CD14-positive monocyte (primary cell): ENCODE measurements around the gene BCL2L2. TPM values are rescaled to one million over a fixed set of nuclear protein-coding genes. Genes with fewer than 3 reads are reported as not detected.

Source experiments
- DNase-seq, 3 donors: peaks; one replicate each; pipeline ENCODE4 v3.0.0-alpha.2; 2011 to 2022
- H2AFZ ChIP-seq: 2 replicates; pipeline ENCODE4 v1.6.0; 2012; ENCODE audit warnings: mild to moderate bottlenecking, low read depth, low read length, inconsistent platforms; ENCODE audit not compliant: insufficient read depth, poor library complexity, severe bottlenecking
- H3K27ac ChIP-seq, 2 donors: 1 replicate in 1 of 2; 2 replicates in 1 of 2; pipeline ENCODE4 v1.5.1; 2012 to 2013; ENCODE audit warnings: low read length in 2 of 2, control low read depth in 1 of 2, inconsistent platforms in 1 of 2, low read depth in 1 of 2, mild to moderate bottlenecking in 1 of 2
- H3K27me3 ChIP-seq, 2 donors: one replicate each; pipeline versions ENCODE4 v1.6.0 to v1.6.1; 2011 to 2013; ENCODE audit warnings: low read length in 2 of 2; ENCODE audit not compliant: control insufficient read depth in 2 of 2, insufficient read depth in 2 of 2
- H3K36me3 ChIP-seq, 2 donors: replicated peaks in 1 of 2; 1 replicate in 1 of 2; 2 replicates in 1 of 2; pipeline versions ENCODE4 v1.5.1 to v1.6.1; 2012 to 2013; ENCODE audit warnings: low read length in 2 of 2, control low read depth in 1 of 2, inconsistent platforms in 1 of 2, mild to moderate bottlenecking in 1 of 2; ENCODE audit not compliant: insufficient read depth in 2 of 2, control insufficient read depth in 1 of 2
- H3K4me1 ChIP-seq, 2 donors: 1 replicate in 1 of 2; 2 replicates in 1 of 2; pipeline versions ENCODE4 v1.5.1 to v1.6.1; 2012 to 2013; ENCODE audit warnings: low read length in 2 of 2, control low read depth in 1 of 2, inconsistent platforms in 1 of 2, mild to moderate bottlenecking in 1 of 2, moderate library complexity in 1 of 2; ENCODE audit not compliant: insufficient read depth in 2 of 2, control insufficient read depth in 1 of 2
- H3K4me2 ChIP-seq: replicated peaks from 2 replicates; pipeline ENCODE3; 2012; ENCODE audit warnings: low read length, moderate library complexity, mild to moderate bottlenecking; ENCODE audit not compliant: poor library complexity, severe bottlenecking; ENCODE audit errors: extremely low read depth
- H3K4me3 ChIP-seq, 3 experiments: fragments of 200-600 bp in 1 of 3; sonication (generic) in 1 of 3; replicated peaks in 1 of 3; 1 replicate in 2 of 3; 2 replicates in 1 of 3; pipeline ENCODE4 v1.5.1; 2011 to 2013; ENCODE audit warnings: low read length in 3 of 3, mild to moderate bottlenecking in 3 of 3, control low read depth in 2 of 3, low read depth in 2 of 3, inconsistent platforms in 1 of 3, moderate library complexity in 1 of 3
- H3K79me2 ChIP-seq: 2 replicates; pipeline ENCODE4 v1.6.0; 2012; ENCODE audit warnings: mild to moderate bottlenecking, control low read depth, inconsistent platforms, low read length, moderate library complexity; ENCODE audit not compliant: insufficient read depth
- H3K9ac ChIP-seq: 2 replicates; pipeline ENCODE4 v1.6.0; 2017; ENCODE audit warnings: low read length, mild to moderate bottlenecking; ENCODE audit not compliant: insufficient read depth, poor library complexity, severe bottlenecking
- H3K9me3 ChIP-seq, 2 donors: replicated peaks in 1 of 2; 1 replicate in 1 of 2; 2 replicates in 1 of 2; pipeline versions ENCODE4 v1.5.1 to v1.6.1; 2012 to 2013; ENCODE audit warnings: low read length in 2 of 2, control low read depth in 1 of 2; ENCODE audit not compliant: control insufficient read depth in 1 of 2, insufficient read depth in 1 of 2
- H4K20me1 ChIP-seq: 2 replicates; pipeline ENCODE4 v1.6.0; 2012; ENCODE audit warnings: mild to moderate bottlenecking, low read length, control low read depth, moderate library complexity; ENCODE audit not compliant: insufficient read depth
- H3K27ac Mint-ChIP-seq, 7 donors: one replicate each; pipeline ENCODE4 v1.8.0; 2020; ENCODE audit warnings: mild to moderate bottlenecking in 7 of 7, mixed read lengths in 7 of 7, moderate library complexity in 6 of 7, inconsistent platforms in 2 of 7
- H3K27me3 Mint-ChIP-seq, 3 donors: one replicate each; pipeline ENCODE4 v1.8.0; 2021 to 2022; ENCODE audit warnings: low read depth in 3 of 3, mild to moderate bottlenecking in 3 of 3, mixed read lengths in 3 of 3, moderate library complexity in 3 of 3, inconsistent platforms in 1 of 3
- H3K36me3 Mint-ChIP-seq, 2 donors: one replicate each; pipeline ENCODE4 v1.8.0; 2020; ENCODE audit warnings: mixed read lengths in 2 of 2, inconsistent platforms in 1 of 2, mild to moderate bottlenecking in 1 of 2
- H3K4me1 Mint-ChIP-seq: one replicate; pipeline ENCODE4 v1.8.0; 2020; ENCODE audit warnings: mild to moderate bottlenecking, mixed read lengths
- H3K4me3 Mint-ChIP-seq, 2 donors: one replicate each; pipeline ENCODE4 v1.8.0; 2020; ENCODE audit warnings: mild to moderate bottlenecking in 2 of 2, mixed read lengths in 2 of 2, moderate library complexity in 1 of 2
- H3K9me3 Mint-ChIP-seq, 7 donors: one replicate each; pipeline ENCODE4 v1.8.0; 2020 to 2022; ENCODE audit warnings: mixed read lengths in 7 of 7, mild to moderate bottlenecking in 6 of 7, moderate library complexity in 6 of 7, inconsistent platforms in 2 of 7
- WGBS: methylation state at CpG from one replicate; pipeline ENCODE4 v1.1.5; 2013; ENCODE audit warnings: missing lambda C conversion rate; ENCODE audit not compliant: insufficient coverage; 5-methylcytosine and 5-hydroxymethylcytosine counted together
- intact Hi-C, 2 donors: fragments of 100-400 bp; cut with micrococcal nuclease; formaldehyde crosslinking; loops; one replicate each; pipeline versions ENCODE4 v1.15.0 to v1.15.1; 2023
- polyA plus RNA-seq, 3 donors: library from polyadenylated mRNA; depleted of rRNA in 1 of 3; unstranded in 2 of 3; stranded (reverse) in 1 of 3; fragments of 300-500 nt in 2 of 3; fragments of >200 nt in 1 of 3; fragmentation: Illumina TruSeq in 2 of 3; gene quantifications; 1 replicate in 2 of 3; 2 replicates in 1 of 3; pipeline ENCODE4 v1.2.3, GENCODE V29; 2012 to 2021
- TF ChIP-seq, protein P1 (sequence below): fragments of 200-600 bp; IDR thresholded peaks from one replicate; pipeline ENCODE4 v1.8.0; 2022; ENCODE audit warnings: antibody characterized with exemption, mild to moderate bottlenecking

The BCL2L2 gene
- polyA plus RNA-seq, 3 donors, result 0.90 to 23.7 (median 1.4) TPM

DNA sequence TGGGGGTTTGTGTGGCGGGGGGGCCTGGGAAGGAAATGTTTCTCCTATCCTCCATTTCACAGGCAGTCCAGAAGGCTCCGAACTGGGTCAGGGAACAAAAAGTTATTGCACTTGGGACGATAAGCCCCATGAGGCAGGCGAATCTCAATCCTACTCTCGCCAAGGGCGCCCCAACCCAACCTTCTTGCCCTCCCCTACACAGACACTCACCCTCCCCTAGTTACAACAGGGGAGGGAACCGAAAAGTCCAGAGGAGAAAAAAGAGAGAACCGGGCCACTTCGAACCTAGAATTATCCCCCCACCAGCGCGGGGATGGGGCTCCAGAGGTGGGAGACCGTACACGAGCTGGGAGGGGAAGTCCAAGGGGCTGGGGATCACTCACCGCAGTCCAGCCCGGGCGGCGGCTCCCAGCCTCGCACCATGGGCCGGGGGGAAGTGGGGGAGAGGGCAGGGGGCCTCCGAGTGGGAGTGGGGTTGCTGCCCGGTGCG, 21.1 kb upstream of the BCL2L2 start:
- H4K20me1 ChIP-seq, result no peaks in the 10 kb centered on the region
- H3K9ac ChIP-seq, result peak overlapping the region; percentile 92
- H2AFZ ChIP-seq, result peak overlapping the region; percentile 93
- peak overlapping the region; percentile 42 to 91 for H3K27ac ChIP-seq
- peak overlapping the region; percentile 95 for H3K4me2 ChIP-seq
- peaks cover 0 to 2% (median 0%) of the 10 kb centered on the region in 3 donors for H3K27me3 Mint-ChIP-seq
- H3K4me3 ChIP-seq, result peak overlapping the region; percentile 70 to 94 (median 89)
- DNase-seq, result no peak
- TF ChIP-seq, protein P1, sequence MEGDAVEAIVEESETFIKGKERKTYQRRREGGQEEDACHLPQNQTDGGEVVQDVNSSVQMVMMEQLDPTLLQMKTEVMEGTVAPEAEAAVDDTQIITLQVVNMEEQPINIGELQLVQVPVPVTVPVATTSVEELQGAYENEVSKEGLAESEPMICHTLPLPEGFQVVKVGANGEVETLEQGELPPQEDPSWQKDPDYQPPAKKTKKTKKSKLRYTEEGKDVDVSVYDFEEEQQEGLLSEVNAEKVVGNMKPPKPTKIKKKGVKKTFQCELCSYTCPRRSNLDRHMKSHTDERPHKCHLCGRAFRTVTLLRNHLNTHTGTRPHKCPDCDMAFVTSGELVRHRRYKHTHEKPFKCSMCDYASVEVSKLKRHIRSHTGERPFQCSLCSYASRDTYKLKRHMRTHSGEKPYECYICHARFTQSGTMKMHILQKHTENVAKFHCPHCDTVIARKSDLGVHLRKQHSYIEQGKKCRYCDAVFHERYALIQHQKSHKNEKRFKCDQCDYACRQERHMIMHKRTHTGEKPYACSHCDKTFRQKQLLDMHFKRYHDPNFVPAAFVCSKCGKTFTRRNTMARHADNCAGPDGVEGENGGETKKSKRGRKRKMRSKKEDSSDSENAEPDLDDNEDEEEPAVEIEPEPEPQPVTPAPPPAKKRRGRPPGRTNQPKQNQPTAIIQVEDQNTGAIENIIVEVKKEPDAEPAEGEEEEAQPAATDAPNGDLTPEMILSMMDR, result no peak
- intact Hi-C loops, result loop anchor here (1.0 to 10.0 kb wide), 5 partner anchors 15 to 191 kb away; partner anchors contain the start of genes PABPN1 (in 2 of the 2), ACIN1 (in 1 of the 2) and C14orf119 (in 1 of the 2)
- H3K36me3 ChIP-seq, result peaks cover 3 to 7% of the 10 kb centered on the region in 2 donors
- H3K4me3 Mint-ChIP-seq, result peak overlapping the region; percentile 98 to 99
- H3K79me2 ChIP-seq, result peaks cover 36% of the 10 kb centered on the region
- no peaks in the 10 kb centered on the region for H3K27me3 ChIP-seq
- peaks cover 0 to 6% of the 10 kb centered on the region in 2 donors for H3K36me3 Mint-ChIP-seq
- peaks cover 18 to 25% of the 10 kb centered on the region in 2 donors for H3K4me1 ChIP-seq
- H3K4me1 Mint-ChIP-seq, result peaks cover 24% of the 10 kb centered on the region
- WGBS, result 0% methylated on average over 4 of the region's 22 CpGs
- peak overlapping the region; percentile 84 to 94 (median 91) for H3K27ac Mint-ChIP-seq
- H3K9me3 Mint-ChIP-seq, result no peaks in the 10 kb centered on the region
- no peaks in the 10 kb centered on the region for H3K9me3 ChIP-seq

DNA sequence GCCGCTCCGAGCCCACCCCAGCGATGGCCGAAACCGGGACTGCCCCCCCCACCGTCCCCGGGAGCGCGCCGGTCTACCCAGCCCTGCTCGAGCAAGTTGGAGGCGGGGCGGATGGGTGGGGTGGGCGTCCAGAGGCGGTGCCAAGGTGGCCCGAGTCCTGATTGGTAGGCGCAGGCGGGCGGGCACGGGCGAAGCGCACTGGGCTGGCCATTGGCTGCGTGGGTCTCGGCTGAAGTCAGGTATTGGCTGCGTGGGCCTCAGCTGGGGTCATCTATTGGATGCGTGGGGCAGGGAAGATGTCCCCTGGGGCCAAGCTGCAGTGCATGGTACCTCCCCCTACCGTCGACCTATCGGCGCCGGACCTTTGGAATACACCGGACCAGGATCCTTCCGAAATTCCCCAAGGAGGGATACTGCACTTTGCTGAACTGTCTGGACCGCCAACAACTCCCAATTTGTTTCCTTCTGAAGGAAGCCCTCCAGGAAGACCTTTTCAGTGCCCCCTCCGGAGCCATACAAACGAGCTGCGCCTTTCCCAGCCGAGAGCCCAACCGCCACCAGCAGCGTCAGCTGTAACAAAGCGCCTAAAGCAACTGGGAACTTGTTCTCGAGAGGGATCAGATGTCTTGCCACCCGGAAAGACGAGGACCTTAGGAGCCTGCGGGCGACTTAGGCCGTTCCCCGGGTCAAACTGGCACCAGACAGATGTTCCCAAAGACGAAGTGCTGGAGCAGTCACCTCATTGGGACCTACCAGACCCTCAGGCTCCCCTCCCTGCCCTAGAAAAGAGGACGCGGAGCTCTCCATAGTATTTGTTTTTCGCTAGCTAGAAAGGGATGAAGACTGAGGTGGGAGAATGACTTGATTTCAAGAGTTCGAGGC, 20.4 kb upstream of the BCL2L2 start, which contains the start of gene HOMEZ:
HOMEZ (minus strand) TSS at position 113 of the 882 bp plus-strand sequence. CDS start 180 bp downstream, outside the sequence.
- H3K79me2 ChIP-seq, result peaks cover 36% of the 10 kb centered on the region
- 1% methylated on average over 48 of the region's 53 CpGs for WGBS
- intact Hi-C loops, result loop anchor here (1.0 to 10.0 kb wide), 5 partner anchors 14 to 191 kb away; partner anchors contain the start of genes PABPN1 (in 2 of the 2), ACIN1 (in 1 of the 2) and C14orf119 (in 1 of the 2)
- no peaks in the 10 kb centered on the region for H3K27me3 ChIP-seq
- H4K20me1 ChIP-seq, result no peaks in the 10 kb centered on the region
- peak within 1 kb of the TSS; percentile 70 to 94 (median 89) for H3K4me3 ChIP-seq
- Mint-ChIP-seq H3K27me3 (peaks cover 0 to 2% (median 0%) of the 10 kb centered on the region in 3 donors), H3K4me3 (peak within 1 kb of the TSS; percentile 98 to 99), H3K27ac (peak within 1 kb of the TSS; percentile 94 to 99 (median 97)), H3K9me3 (no peaks in the 10 kb centered on the region), H3K4me1 (peaks cover 24% of the 10 kb centered on the region), H3K36me3 (peaks cover 0 to 5% of the 10 kb centered on the region in 2 donors)
- H3K4me2 ChIP-seq, result peak within 1 kb of the TSS; percentile 95
- H3K36me3 ChIP-seq, result peaks cover 3 to 7% of the 10 kb centered on the region in 2 donors
- H3K9ac ChIP-seq, result peak within 1 kb of the TSS; percentile 92
- peak within 1 kb of the TSS; percentile 91 to 95 for H3K27ac ChIP-seq
- H2AFZ ChIP-seq, result peak within 1 kb of the TSS; percentile 93
- peak; percentile 95 to 96 (median 95) for DNase-seq
- no peaks in the 10 kb centered on the region for H3K9me3 ChIP-seq
- peaks cover 18 to 25% of the 10 kb centered on the region in 2 donors for H3K4me1 ChIP-seq
- TF ChIP-seq, protein P1, result no peak
